ENCODE results near the gene FAM174C.

The FAM174C gene

DNA sequence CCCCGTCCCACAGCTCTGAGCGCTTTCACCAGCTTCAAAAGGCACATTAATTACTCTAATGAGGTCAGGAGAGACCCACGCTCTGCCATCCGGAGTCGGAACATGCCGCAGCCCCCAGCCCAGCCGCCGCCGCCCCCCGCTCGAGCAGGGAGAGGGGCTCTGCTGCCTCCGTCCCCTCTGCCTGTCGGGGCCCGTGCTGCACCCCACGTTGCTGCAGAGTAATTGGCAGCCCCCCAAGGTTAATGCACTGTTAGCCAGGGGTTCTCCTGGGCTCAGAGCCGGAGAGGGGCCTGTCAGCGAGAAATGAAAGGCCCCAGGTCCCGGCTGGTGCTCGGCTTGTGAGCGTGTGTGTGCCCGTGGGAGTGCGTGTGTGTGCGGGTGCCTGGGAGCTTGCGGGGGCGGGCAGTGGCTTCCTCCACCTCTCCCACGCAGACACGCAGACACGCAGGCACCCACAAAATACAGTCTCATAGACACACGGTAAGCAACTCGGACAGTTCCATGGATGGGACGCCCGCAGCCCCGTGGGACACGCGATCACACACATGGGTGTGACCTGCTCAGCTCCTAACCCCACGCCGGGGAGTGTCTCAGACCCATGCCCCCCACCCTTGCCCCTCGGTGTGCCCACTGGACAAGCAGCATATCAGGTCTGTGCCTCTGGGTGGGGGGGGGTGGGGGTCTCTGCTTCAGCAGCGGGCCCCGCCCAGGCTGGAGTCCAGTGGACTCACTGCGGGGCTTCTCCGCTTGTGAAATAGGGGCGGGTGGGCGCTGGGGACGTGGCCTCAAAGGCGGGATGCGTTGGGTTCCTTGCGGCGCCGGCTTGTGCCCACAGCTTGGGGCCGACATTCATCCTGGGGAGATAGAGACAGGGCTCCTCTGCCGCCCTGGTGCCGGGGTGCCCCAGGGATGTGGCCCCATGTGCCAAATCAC lies 5.6 kb downstream of the FAM174C start:
- H3K4me3 ChIP-seq (ENCODE audit: low read depth, low read length), result no peak overlapping the region
- no peak for DNase-seq (ENCODE audit: low read depth)
- TF ChIP-seq, protein P1, sequence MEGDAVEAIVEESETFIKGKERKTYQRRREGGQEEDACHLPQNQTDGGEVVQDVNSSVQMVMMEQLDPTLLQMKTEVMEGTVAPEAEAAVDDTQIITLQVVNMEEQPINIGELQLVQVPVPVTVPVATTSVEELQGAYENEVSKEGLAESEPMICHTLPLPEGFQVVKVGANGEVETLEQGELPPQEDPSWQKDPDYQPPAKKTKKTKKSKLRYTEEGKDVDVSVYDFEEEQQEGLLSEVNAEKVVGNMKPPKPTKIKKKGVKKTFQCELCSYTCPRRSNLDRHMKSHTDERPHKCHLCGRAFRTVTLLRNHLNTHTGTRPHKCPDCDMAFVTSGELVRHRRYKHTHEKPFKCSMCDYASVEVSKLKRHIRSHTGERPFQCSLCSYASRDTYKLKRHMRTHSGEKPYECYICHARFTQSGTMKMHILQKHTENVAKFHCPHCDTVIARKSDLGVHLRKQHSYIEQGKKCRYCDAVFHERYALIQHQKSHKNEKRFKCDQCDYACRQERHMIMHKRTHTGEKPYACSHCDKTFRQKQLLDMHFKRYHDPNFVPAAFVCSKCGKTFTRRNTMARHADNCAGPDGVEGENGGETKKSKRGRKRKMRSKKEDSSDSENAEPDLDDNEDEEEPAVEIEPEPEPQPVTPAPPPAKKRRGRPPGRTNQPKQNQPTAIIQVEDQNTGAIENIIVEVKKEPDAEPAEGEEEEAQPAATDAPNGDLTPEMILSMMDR (IDR thresholded peaks at IDR 0.05; ENCODE audit: low read depth, low read length), result no peak
- TF ChIP-seq MYC (IDR thresholded peaks at IDR 0.05; ENCODE audit: low read depth, low read length) (no peak), MAX (IDR thresholded peaks at IDR 0.05; ENCODE audit: low read depth, low read length) (no peak)

DNA sequence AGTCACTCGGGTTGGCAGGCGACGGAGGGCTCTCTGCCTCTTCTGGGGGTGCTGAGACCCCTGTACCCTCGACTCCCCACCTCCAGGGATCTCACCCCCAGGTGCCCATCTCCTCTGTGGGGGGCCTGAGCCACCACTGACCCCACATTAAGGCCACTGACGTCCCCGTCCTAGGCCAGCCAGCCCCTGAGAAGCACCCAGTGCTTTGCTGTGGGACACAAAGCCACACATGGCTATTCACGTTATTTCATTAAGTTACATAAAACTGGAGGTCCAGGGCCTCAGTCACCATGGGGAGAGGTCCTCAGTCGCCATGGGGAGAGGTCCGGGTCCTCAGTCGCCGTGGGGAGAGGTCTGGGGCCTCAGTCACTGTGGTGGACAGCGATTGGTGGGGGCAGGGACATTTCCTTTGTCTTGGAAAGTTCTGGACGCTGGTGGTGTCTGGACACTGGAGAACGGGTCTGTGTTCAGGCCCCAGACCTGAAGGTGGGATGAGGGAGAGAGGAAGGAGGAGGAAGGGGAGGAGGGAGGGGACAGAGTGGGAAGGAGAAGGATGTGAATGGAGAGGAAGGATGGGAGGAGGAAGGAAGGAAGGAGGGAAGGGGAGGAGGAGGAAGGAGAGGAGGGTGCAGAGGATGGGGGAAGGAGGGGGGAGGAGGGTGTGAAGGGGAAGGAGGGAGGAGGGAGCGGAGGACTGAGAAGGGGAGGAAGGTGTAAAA lies 6.4 kb downstream of the FAM174C start:
- H3K4me3 ChIP-seq (ENCODE audit: low read depth, low read length), result no peak overlapping the region
- no peak for DNase-seq (ENCODE audit: low read depth)
- TF ChIP-seq MYC (IDR thresholded peaks at IDR 0.05; ENCODE audit: low read depth, low read length), result no peak
- TF ChIP-seq, protein P1 (IDR thresholded peaks at IDR 0.05; ENCODE audit: low read depth, low read length), result no peak
- no peak for TF ChIP-seq MAX (IDR thresholded peaks at IDR 0.05; ENCODE audit: low read depth, low read length)
- TF ChIP-seq POLR2A (IDR thresholded peaks at IDR 0.05; ENCODE audit: extremely low read depth, insufficient read length), result no peak

DNA sequence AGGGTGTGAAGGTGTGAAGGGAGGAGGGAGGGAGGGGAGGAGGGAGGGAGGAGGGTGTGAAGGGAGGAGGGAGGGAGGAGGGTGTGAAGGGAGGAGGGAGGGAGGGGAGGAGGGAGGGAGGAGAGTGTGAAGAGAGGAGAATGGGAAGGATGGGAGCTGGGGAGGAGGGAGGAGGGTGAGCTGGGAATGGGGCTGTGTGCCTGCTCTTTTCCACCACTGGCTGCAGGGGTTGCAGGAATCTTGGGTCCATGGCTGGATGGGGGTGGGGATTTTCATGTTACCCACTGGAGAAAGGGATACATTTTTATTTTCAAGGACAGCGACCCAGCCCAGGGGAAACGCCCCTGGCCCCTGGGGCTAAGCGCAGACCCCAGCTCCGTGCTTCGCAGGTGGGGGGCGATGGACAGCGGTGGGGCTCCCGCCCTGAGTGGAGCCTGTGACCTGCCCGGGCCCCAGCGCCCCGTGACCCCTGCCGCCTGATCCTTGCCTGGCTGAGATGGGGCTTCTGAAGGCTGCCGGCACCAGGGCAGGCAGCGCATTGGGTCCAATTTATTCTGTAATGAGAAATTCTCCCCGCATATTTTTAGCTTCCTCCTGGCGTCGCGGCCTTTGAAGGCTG lies 7.4 kb downstream of the FAM174C start:
- DNase-seq (ENCODE audit: low read depth), result no peak
- TF ChIP-seq MAX (IDR thresholded peaks at IDR 0.05; ENCODE audit: low read depth, low read length) (no peak), POLR2A (IDR thresholded peaks at IDR 0.05; ENCODE audit: extremely low read depth, insufficient read length) (no peak), MYC (IDR thresholded peaks at IDR 0.05; ENCODE audit: low read depth, low read length) (no peak)
- TF ChIP-seq, protein P1 (IDR thresholded peaks at IDR 0.05; ENCODE audit: low read depth, low read length), result no peak
- no peak overlapping the region for H3K4me3 ChIP-seq (ENCODE audit: low read depth, low read length)

GRCh38 chr19:1283207-1283916 lies 8.0 kb downstream of the FAM174C start:
- TF ChIP-seq POLR2A (IDR thresholded peaks at IDR 0.05; ENCODE audit: extremely low read depth, insufficient read length) (no peak), MYC (IDR thresholded peaks at IDR 0.05; ENCODE audit: low read depth, low read length) (no peak), MAX (IDR thresholded peaks at IDR 0.05; ENCODE audit: low read depth, low read length) (no peak)
- TF ChIP-seq, protein P1 (IDR thresholded peaks at IDR 0.05; ENCODE audit: low read depth, low read length), result no peak
- H3K4me3 ChIP-seq (ENCODE audit: low read depth, low read length), result no peak overlapping the region
- DNase-seq (ENCODE audit: low read depth), result no peak

DNA sequence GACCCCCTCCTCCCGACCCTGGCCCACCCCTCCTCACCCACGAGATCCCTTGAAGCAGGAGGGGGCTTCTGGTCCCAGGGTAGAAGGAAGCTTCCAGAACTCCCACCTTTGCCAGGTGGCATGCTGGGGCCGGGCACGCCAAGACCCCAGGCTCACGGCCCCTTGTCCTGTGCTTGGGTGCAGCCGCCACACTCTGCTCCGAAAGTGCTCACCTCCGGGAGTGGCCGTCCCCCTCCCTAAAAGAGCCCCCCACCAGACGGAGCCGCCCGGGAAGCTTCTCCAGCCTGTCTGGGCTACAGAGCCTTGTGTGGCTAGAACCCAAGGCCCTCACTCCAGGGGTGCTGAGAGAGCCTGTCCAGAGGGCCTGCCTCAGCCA lies 8.6 kb downstream of the FAM174C start:
- no peak for TF ChIP-seq POLR2A (IDR thresholded peaks at IDR 0.05; ENCODE audit: extremely low read depth, insufficient read length)
- no peak for TF ChIP-seq MYC (IDR thresholded peaks at IDR 0.05; ENCODE audit: low read depth, low read length)
- TF ChIP-seq, protein P1 (IDR thresholded peaks at IDR 0.05; ENCODE audit: low read depth, low read length), result no peak
- TF ChIP-seq MAX (IDR thresholded peaks at IDR 0.05; ENCODE audit: low read depth, low read length), result no peak
- no peak overlapping the region for H3K4me3 ChIP-seq (ENCODE audit: low read depth, low read length)
- DNase-seq (ENCODE audit: low read depth), result no peak

All from NB4 (cell line).